NCI-H2107 treated with DMSO at 0.1 percent for 48 hours (cell line): ENCODE results near the gene EIF4A3.

Source experiments
- DNase-seq: peaks from one replicate; lab custom pipeline; 2025; ENCODE audit not compliant: unreplicated experiment; lab: John Stamatoyannopoulos, UW

EIF4A3 gene

GRCh38 chr17:80113033-80113484 is 33.9 kb downstream of the EIF4A3 start:
- no peak for DNase-seq

- no peak for DNase-seq
Observed at GRCh38 chr17:80112471-80113032, 34.4 kb downstream of the EIF4A3 start.

- DNase-seq, result no peak
Observed at GRCh38 chr17:80111702-80112470, 35.0 kb downstream of the EIF4A3 start.

GRCh38 chr17:80110927-80111701 is 35.8 kb downstream of the EIF4A3 start:
- DNase-seq, result no peak

GRCh38 chr17:80110447-80110812 is 36.5 kb downstream of the EIF4A3 start:
- no peak for DNase-seq

- no peak for DNase-seq
Observed at GRCh38 chr17:80109713-80110446, 37.0 kb downstream of the EIF4A3 start.

- DNase-seq, result no peak
Observed at GRCh38 chr17:80109066-80109660, 37.8 kb downstream of the EIF4A3 start.

- DNase-seq, result no peak
Observed at GRCh38 chr17:80108036-80108971, 38.6 kb downstream of the EIF4A3 start.

GRCh38 chr17:80107231-80108021 is 39.5 kb downstream of the EIF4A3 start:
- DNase-seq, result no peak

GRCh38 chr17:80106751-80107150 is 40.2 kb downstream of the EIF4A3 start:
- DNase-seq, result no peak

GRCh38 chr17:80106176-80106575 is 40.8 kb downstream of the EIF4A3 start:
- DNase-seq, result no peak

- DNase-seq, result no peak
Observed at GRCh38 chr17:80105762-80106161, 41.2 kb downstream of the EIF4A3 start.

GRCh38 chr17:80104956-80105375 is 42.0 kb downstream of the EIF4A3 start:
- no peak for DNase-seq

- DNase-seq, result peak; percentile 79
Observed at GRCh38 chr17:80104321-80104955, 42.5 kb downstream of the EIF4A3 start.

GRCh38 chr17:80103449-80104085 is 43.4 kb downstream of the EIF4A3 start:
- DNase-seq, result no peak

- DNase-seq, result no peak
Observed at GRCh38 chr17:80102664-80103448, 44.1 kb downstream of the EIF4A3 start.

- DNase-seq, result no peak
Observed at GRCh38 chr17:80101946-80102663, 44.8 kb downstream of the EIF4A3 start.
